Skeletal muscle tissue (tissue), 4 donors: ENCODE data around the gene VCAM1. TPM values are rescaled to one million over a fixed set of nuclear protein-coding genes. Genes with fewer than 3 reads are reported as not detected.

Source experiments
- H3K27ac ChIP-seq: one replicate; pipeline ENCODE4 v1.7.0; 2013; ENCODE audit warnings: mild to moderate bottlenecking, low read depth, low read length, inconsistent platforms
- H3K27me3 ChIP-seq, 3 donors: one replicate each; pipeline ENCODE4 v1.7.0; 2013; ENCODE audit warnings: low read length in 3 of 3; ENCODE audit not compliant: control insufficient read depth in 3 of 3, insufficient read depth in 3 of 3
- H3K36me3 ChIP-seq, 3 donors: one replicate each; pipeline ENCODE4 v1.7.0; 2013; ENCODE audit warnings: low read length in 3 of 3; ENCODE audit not compliant: control insufficient read depth in 3 of 3, insufficient read depth in 3 of 3
- H3K4me1 ChIP-seq, 3 donors: one replicate each; pipeline ENCODE4 v1.7.0; 2013; ENCODE audit warnings: low read length in 3 of 3, mild to moderate bottlenecking in 3 of 3; ENCODE audit not compliant: control insufficient read depth in 3 of 3, insufficient read depth in 3 of 3
- H3K4me3 ChIP-seq, 3 donors: one replicate each; pipeline ENCODE4 v1.7.0; 2013; ENCODE audit warnings: low read length in 3 of 3
- H3K9ac ChIP-seq, 3 donors: one replicate each; pipeline ENCODE4 v1.7.0; 2013; ENCODE audit warnings: low read length in 3 of 3, mild to moderate bottlenecking in 3 of 3, moderate library complexity in 2 of 3, low read depth in 1 of 3
- H3K9me3 ChIP-seq, 3 donors: one replicate each; pipeline ENCODE4 v1.7.0; 2013; ENCODE audit warnings: low read length in 3 of 3; ENCODE audit not compliant: control insufficient read depth in 3 of 3
- total RNA-seq: library from RNA; depleted of rRNA; stranded (reverse); fragments of >200 nt; gene quantifications from one replicate; pipeline ENCODE4 v1.2.3, GENCODE V29; 2014
- donor health status: Osteomylitis.

Gene VCAM1
- total RNA-seq, 1 donor from 2014 or later = 26.1 TPM

DNA sequence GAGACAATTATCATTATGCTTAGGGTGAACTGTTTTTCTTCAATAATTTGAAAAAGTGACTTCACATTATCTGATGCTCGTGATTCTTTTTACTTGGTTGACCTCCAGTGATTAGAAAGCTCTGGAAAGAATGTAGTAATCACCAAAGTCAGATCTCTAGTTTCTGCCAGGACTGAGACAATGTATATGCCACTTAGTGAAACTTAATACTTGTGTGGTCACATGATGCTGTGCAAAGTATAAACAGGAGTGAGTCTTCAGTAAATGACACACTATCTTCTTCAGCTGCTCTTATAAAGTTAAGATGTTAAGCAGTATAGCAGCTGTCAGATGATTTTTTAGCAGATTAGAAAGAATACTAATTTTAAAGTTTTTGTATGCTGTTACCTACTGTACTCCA lies 17.2 kb downstream of the VCAM1 start:
- no peaks in the 10 kb centered on the region for H3K9me3 ChIP-seq
- H3K9ac ChIP-seq = no peak overlapping the region
- H3K27ac ChIP-seq = no peak overlapping the region
- H3K4me1 ChIP-seq = no peaks in the 10 kb centered on the region
- no peaks in the 10 kb centered on the region for H3K27me3 ChIP-seq
- no peak overlapping the region for H3K4me3 ChIP-seq
- no peaks in the 10 kb centered on the region for H3K36me3 ChIP-seq

DNA sequence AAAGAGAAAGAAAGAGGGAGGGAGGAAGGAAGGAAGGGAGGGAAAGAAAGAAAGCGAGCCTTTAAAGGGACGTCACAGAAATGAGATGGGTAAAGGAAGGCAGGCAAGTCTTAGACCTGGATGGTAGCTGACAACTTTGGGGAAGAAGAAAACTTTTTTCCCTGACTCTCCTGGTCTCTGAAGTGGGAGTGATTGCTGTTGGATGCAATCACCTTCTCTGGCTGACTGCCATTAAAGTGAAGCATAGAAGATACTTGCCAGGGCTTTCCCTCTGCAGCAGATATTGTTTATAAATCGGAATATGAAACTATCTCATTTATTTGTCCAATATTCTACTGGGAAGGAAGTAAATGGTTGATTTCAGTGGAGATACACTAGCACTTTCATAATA lies 27.0 kb downstream of the VCAM1 start:
- Histone ChIP-seq H3K27me3 (no peaks in the 10 kb centered on the region), H3K4me1 (no peaks in the 10 kb centered on the region), H3K4me3 (no peak overlapping the region), H3K36me3 (no peaks in the 10 kb centered on the region), H3K9me3 (no peaks in the 10 kb centered on the region), H3K27ac (no peak overlapping the region), H3K9ac (no peak overlapping the region)

DNA sequence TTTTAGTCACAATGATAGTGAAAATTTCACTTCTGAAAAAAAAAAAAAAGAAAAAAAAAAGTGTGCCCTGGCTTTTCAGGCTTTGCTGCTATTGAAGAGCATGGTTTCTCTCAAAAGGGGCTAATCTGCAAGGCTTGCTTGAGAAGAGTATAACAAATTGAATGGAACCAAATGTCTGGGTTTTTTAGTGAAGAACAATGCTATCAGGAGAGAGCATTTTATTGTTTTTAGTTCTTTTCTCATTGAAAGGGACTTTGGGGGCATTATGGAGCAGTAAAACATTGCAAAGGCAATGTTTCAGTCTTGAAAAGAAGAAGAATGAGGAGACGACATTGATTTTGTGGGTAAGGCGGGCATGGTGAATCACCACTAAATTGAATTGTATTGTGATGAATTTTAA lies 28.2 kb downstream of the VCAM1 start:
- no peaks in the 10 kb centered on the region for H3K36me3 ChIP-seq
- no peaks in the 10 kb centered on the region for H3K9me3 ChIP-seq
- H3K4me1 ChIP-seq = no peaks in the 10 kb centered on the region
- H3K27me3 ChIP-seq = no peaks in the 10 kb centered on the region
- no peak overlapping the region for H3K9ac ChIP-seq
- no peak overlapping the region for H3K27ac ChIP-seq
- H3K4me3 ChIP-seq = no peak overlapping the region

DNA sequence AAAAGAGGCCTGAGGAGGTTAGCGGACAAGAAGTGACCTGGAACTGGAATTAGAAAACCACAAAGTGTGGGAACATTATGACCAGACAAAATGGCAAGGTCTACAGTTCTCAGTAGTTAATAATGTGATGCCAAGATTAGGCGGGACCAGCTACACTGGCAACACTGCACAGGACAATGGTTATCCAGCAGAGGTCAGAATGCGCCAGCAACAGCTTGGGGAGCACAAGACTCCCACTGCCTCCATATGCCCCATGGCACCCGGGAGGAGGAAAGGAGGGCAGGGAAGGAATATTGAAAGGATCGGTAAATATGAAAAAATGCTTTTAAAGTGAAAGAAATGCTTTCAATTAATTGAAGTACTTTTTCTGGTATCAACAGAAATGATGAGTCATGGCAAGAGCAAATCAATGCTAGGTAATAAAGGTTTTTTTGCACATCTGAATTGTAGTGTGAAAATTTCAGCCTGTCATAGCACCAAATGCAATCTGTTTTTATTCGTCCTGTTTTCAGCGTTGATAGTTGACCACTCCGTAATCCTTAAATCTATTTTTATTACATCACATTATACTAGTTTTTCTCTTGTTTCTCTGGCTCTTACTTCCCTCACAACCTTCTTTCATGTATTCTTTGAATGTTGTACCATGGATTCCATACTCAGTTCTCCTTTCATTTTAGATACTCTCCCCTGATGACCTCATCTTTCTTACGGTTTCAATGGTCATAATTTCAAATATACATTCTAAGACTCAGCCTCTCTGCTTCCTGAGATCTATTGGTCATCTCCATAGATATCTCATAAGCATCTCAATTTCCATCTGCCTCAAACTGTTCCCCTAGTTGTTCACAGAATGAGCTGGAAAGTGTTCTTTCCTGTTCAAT lies 30.7 kb downstream of the VCAM1 start:
- Histone ChIP-seq H3K4me3 (no peak overlapping the region), H3K9ac (no peak overlapping the region), H3K27ac (no peak overlapping the region), H3K4me1 (no peaks in the 10 kb centered on the region), H3K36me3 (no peaks in the 10 kb centered on the region), H3K9me3 (no peaks in the 10 kb centered on the region), H3K27me3 (no peaks in the 10 kb centered on the region)

DNA sequence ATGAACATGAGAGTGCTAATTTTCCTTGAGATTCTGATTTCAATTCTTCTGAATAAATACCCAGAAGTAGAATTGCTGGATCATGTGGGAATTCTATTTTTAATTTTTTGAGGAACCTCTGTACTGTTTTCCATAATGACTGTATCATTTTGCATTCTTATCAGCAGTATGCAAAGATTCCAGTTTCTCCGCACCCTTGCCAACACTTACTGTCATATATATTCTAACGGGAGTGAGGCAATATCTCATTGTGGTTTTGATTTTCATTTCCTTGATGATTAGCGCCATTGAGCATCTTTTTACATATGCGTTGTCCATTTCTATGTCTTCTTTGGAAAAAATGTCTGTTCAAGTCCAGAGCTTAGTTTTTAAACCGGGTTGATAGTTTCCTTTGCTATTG lies 33.2 kb downstream of the VCAM1 start:
- H3K4me1 ChIP-seq = no peaks in the 10 kb centered on the region
- H3K27me3 ChIP-seq = no peaks in the 10 kb centered on the region
- no peak overlapping the region for H3K27ac ChIP-seq
- H3K9me3 ChIP-seq = no peaks in the 10 kb centered on the region
- no peak overlapping the region for H3K9ac ChIP-seq
- no peaks in the 10 kb centered on the region for H3K36me3 ChIP-seq
- no peak overlapping the region for H3K4me3 ChIP-seq

DNA sequence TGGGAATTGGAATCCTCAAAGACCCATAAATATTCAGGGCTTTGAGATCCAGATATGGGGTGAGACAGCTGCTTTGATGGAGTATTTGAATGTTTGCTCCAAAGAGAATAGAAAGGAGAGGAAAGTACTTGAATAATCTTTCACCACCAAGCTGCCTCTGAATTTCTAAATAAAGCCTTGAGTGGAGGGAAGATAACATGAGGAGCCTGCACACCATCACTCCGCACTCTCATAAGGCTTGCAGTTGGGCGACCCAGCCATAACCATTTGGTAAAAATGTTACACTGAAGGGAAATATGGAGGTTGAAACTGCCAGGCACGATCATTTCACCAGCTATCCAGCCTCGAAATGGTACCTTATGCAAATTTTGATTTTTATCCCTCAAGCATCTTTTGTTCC lies 38.4 kb downstream of the VCAM1 start:
- Histone ChIP-seq H3K4me3 (no peak overlapping the region), H3K27me3 (no peaks in the 10 kb centered on the region), H3K4me1 (no peaks in the 10 kb centered on the region), H3K36me3 (no peaks in the 10 kb centered on the region), H3K9me3 (no peaks in the 10 kb centered on the region), H3K9ac (no peak overlapping the region), H3K27ac (no peak overlapping the region)

DNA sequence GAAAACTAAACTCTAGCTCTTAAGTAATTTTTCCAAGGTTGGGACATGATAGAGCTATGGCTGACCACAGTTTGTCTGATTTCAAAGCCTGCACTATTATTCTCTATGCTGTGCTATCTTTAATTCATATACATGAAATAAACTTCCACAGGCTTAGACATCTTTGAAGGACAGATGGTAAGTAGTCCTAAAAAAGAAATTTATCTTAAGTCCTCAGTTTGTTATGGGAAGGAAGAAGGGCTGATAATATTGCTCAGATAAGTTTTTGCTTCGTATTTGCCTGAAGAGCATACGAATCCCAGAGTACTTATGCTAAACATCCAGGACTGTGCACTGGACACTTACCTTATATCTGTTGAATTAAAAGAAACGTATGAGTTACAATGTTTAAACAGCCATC lies 39.6 kb downstream of the VCAM1 start:
- Histone ChIP-seq H3K27me3 (no peaks in the 10 kb centered on the region), H3K27ac (no peak overlapping the region), H3K9ac (no peak overlapping the region), H3K36me3 (no peaks in the 10 kb centered on the region), H3K4me3 (no peak overlapping the region), H3K9me3 (no peaks in the 10 kb centered on the region), H3K4me1 (no peaks in the 10 kb centered on the region)

DNA sequence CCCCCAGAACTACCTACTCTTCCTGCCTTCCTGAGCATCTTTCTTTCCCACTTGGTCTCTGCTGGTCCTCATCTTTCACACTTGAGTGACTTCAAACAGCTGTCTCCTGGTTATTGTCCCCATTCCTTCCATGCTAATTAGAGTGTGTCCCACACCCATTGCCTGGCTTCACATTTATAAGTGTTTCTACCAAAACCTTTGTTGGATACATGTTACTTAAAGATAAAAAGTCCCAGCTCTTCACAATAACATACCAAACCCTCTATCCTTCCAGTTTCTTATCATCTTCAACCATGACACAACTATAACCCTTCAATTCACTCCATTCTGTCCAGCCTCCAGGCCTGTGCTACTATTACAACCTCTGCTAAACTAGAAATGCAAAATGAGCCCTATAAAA lies 41.0 kb downstream of the VCAM1 start:
- H3K4me1 ChIP-seq = no peaks in the 10 kb centered on the region
- H3K9ac ChIP-seq = no peak overlapping the region
- H3K27ac ChIP-seq = no peak overlapping the region
- no peaks in the 10 kb centered on the region for H3K36me3 ChIP-seq
- H3K9me3 ChIP-seq = no peaks in the 10 kb centered on the region
- H3K27me3 ChIP-seq = no peaks in the 10 kb centered on the region
- H3K4me3 ChIP-seq = no peak overlapping the region

DNA sequence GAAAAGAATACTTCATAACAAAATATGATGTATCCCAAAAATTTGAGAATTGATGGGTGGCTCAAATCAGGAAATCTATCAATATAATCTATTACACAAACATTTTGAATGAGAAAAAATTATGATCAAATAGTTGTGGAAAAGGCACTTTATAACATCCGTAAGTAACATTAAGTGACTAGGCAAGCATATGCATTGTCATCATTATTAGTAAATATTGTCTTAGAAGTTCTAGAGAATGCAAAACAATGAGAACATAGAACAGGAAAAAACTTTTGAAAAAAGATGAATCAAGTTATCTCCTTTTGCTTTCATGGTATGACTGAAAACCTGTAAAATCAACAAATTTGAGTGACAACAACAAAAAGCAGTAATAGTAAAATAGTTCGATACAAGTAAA lies 42.9 kb downstream of the VCAM1 start:
- H3K4me3 ChIP-seq = no peak overlapping the region
- H3K27me3 ChIP-seq = no peaks in the 10 kb centered on the region
- H3K36me3 ChIP-seq = no peaks in the 10 kb centered on the region
- no peaks in the 10 kb centered on the region for H3K4me1 ChIP-seq
- H3K9ac ChIP-seq = no peak overlapping the region
- no peak overlapping the region for H3K27ac ChIP-seq
- no peaks in the 10 kb centered on the region for H3K9me3 ChIP-seq

DNA sequence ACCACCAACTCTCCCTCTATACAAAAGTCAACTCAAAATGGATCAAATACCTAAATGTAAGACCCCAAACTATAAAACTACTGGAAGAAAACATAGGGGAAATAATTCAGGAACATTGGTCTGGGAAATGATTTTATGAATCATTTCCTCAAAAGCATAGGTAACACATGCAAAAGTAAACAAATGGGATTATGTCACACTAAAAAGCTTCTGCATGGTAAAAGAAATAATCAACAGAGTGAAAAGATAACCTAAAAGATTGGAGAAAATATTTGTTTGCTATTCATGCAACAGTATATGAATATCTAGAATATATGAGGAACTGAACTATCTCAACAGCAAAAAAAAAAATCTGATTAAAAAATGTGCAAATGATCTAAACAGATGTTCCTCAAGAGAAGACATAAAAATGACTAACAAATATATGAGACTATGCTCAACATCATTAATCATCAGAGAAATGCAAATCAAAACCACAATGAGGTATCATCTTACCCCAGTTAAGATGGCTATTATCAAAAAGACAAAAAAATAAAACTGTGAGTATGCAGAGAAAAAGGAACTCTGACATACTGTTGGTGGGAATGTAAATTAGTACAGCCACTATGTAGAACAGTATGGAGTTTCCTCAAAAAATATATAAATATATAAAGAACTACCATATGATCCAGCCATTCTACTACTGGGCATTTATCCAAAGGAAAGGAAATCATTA lies 47.8 kb downstream of the VCAM1 start:
- Histone ChIP-seq H3K27me3 (no peaks in the 10 kb centered on the region), H3K9me3 (no peaks in the 10 kb centered on the region), H3K36me3 (no peaks in the 10 kb centered on the region), H3K27ac (no peak overlapping the region), H3K4me1 (no peaks in the 10 kb centered on the region), H3K9ac (no peak overlapping the region), H3K4me3 (no peak overlapping the region)
